NCI-H146 treated with DMSO at 0.1 percent for 48 hours (cell line): ENCODE results near the gene HNRNPLL.
"Not testable (repeated sequence)": the region's sequence is repeated elsewhere in the genome, so short reads cannot be mapped to it uniquely, and the experiment has no call there.

ENCODE experiments used
- DNase-seq: peaks from one replicate; lab custom pipeline; 2025; ENCODE audit not compliant: unreplicated experiment; lab: John Stamatoyannopoulos, UW

The HNRNPLL gene

GRCh38 chr2:38557217-38557616 is 45.5 kb downstream of the HNRNPLL start:
- DNase-seq, result no peak

DNA sequence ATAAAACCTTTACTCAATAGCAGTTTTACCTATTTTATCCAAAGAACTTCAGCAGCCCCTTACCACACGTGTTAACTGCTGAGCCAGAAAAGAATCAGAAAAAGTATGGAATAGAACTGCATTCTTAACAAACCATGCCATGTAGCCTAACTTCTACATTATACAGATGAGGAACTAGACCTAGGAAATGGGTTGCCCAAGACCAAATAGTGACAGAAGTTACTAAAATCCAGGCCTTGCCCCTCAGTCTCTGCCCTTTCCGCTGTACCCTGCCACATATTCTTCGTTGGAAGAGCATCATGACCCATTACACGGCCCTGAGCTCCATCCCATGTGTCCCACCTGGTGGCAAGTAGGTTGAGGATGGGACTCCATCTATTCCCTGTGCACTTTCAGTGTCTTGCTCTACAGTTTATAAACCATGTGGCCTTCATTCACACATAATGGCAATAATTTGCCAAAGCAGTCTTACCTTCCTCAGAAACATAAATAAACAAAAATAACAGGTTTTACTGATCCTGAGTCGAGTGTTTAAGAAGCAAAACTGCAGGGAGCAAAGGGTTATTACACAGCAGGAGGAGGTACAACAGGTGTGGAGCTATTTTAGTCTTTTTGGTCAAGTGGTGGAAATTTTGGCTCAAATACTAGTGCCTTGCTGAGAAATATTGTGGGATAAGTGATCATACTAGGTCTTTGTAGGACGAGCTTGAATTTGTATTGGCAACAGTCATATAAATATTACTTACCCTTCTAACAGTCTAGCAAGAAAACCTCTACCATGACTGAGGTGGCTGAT is 46.5 kb downstream of the HNRNPLL start:
- no peak for DNase-seq

DNA sequence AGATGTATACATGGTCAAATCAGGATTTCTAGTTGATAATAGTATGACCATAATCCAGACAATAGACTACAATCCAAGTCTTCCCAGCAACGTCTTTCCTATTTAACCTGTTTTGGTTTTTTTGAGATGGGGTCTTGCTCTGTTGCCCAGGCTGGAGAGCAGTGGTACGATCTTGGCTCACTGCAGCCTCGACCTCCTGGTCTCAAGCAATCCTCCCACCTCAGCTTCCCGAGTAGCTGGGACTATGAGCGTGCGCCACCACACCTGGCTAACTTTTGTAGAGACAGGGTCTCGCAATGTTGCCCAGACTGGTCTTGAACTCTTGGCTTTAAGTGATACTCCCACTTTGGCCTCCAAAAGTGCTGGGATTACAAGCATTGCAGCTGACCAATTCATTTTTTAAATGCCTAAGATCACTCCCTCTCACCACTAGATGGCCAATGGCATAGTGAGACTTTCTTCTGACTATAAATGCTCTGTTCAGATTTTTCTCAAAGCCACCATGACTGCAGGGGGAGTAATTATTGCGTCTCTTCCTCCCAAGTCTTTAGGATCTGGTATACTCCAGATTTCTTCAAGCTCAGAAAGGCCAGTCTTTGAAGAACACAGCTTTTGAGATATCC is 47.6 kb downstream of the HNRNPLL start:
- no peak for DNase-seq

DNA sequence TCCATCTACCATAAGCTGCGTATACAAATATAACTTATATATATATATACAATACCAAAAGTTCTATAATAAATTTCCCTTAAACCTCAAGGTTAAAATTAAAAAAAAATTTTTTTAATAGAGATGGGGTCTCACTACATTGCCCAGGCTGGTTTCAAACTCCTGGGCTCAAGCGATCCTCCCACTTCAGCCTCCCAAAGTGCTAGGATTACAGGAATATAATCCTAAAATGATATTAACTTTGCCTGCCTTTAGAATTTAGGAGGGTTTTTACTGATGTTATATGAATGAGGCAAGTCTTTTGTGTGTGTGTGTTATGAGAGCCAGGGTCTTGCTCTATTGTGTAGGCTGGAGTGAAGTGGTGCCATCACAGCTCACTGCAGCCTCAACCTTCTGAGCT is 49.2 kb downstream of the HNRNPLL start:
- no peak for DNase-seq

GRCh38 chr2:38552259-38552658 is 50.5 kb downstream of the HNRNPLL start:
- DNase-seq, result no peak

DNA sequence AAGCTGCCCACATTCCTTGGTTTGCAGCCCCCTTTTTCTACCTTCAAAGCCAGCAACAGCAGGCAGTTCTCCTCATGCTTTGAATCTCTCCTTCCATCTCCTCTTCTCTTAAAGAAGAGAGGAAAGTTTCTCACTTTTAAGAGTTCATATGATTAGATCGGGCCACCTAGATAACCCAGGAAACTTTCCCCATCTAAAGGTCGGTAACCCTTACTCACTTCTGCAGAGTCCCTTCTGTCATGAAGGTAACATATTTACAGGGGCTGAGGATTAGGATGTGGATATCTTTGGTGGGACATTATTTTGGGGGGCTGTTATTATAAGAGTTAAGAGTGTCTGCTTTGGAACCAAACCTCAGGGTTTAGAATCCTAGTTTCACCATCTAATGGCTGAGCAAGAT is 51.0 kb downstream of the HNRNPLL start:
- no peak for DNase-seq

DNA sequence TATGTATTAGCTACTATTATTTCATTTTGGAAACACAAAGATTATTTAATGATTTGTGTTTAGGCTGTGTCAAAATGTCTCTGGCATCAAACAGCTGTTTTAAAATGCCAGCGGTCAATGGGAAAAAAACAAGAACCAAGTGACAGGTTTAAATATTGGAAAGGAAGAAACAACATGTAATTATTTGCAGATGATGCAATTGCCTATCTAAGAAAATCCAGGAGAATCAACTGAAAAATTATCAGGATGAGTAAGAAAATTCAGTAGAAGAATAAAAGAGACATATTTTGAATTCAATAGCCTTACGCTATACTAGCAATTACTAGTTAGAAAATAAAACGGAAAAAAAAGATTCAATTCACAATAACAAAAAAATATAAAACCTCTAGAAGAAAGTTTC is 51.6 kb downstream of the HNRNPLL start:
- DNase-seq, result no peak

DNA sequence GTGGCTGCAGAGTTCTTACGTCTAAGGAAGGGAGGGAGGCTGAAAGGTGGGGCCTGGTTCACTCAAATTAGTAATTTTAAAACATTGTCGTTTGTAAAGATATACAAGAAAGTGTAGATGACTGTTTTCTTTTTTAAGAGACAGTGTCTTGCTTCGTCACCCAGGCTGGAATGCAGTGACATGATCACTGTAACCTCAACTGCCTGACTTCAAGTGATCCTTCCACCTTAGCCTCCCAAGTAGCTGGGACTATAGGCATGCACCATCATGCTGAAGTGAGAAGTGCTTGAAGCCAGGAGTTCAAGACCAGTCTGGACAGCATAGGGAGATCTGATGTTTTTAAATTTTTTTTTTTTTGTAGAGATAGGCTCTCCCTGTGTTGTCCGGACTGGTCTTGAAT is 52.9 kb downstream of the HNRNPLL start:
- no peak for DNase-seq

- no peak for DNase-seq
Observed at GRCh38 chr2:38549071-38549704, 53.5 kb downstream of the HNRNPLL start.

DNA sequence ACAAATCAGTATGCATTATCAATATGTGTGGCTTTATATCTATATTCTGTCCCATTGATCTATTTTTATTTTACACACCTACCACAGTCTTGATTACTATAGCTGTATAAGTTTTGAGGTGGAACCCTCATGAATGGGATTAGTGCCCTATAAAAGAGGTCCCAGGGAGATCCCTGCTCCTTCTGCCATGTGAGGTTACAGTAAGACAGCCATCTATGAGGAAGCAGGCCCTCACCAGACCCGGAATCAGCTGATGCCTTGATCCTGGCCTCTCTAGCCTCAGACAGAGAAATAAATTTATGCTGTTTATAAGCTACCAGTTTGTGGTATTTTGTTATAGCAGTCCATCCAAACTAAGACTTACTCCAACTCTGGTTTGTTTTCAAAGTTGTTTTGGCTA is 54.9 kb downstream of the HNRNPLL start:
- no peak for DNase-seq

DNA sequence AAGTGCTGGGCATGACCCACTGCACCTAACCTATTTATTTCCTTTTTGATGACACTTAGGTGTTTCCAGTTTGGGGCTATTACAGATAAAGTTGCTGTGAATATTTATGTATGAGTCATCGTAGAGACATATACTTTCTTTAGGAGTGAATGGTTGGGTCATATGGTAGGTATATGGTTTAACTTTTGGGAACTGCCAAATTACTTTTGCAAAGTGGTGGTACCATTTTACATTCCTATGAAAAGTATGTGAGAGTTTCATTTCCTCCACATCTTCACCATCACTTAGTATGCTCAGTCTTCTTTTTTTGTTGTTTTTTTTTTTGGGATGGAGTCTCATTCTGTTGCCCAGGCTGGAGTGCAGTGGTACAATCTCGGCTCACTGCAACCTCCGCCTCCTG is 56.1 kb downstream of the HNRNPLL start:
- no peak for DNase-seq

DNA sequence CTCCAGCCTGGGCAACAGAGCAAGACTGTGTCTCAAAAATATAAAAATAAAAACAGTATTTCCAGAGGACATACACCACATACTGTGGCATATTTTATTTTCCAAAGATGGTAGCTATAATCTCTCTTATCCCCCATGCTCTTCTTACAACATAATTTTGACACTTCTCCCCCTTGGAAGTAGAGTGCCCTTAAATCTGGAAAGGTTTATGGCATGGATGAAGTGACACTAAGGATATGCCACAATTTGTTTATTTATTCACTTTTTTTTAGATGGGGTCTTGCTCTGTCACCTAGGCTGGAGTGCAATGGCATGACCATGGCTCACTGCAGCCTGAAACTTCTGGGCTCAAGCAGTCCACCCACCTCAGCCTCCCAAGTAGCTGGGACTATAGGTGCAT is 56.7 kb downstream of the HNRNPLL start:
- no peak for DNase-seq

GRCh38 chr2:38542248-38542631 is 60.5 kb downstream of the HNRNPLL start:
- not testable (repeated sequence) for DNase-seq

DNA sequence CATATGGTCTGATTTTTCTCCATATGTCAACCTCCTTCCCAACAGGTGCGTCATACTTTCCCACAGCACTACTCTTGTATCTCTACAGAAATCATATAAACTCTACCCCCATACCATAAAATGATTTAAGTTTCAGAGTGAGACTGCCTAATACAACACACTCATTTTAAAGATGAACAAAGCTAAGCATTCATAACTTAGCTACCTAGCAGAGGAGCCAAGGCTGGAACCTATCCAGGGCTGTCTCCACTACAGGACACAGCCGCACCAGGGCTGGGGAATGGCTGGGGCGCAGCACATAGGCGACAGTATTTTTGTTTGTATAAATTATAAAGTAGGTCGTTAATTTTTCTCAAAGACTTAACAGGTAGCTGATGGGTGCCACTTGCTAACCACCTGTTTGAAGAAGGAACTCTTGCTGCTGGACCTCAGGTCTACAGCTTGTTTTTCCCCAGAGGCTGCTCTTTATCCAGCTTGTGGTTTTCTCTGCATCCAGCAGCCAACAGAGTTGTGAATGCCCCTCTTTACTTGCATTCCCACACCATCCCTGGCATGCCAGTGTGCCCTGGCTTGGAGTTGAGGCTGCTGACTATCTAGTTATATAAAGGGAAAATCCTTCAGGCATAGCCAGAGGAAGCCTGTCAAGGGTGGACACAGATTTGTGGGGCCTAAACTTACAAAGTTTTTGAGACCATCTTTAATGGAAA is 62.0 kb downstream of the HNRNPLL start:
- no peak for DNase-seq

- DNase-seq, result no peak
Observed at GRCh38 chr2:38539086-38539485, 63.6 kb downstream of the HNRNPLL start.

DNA sequence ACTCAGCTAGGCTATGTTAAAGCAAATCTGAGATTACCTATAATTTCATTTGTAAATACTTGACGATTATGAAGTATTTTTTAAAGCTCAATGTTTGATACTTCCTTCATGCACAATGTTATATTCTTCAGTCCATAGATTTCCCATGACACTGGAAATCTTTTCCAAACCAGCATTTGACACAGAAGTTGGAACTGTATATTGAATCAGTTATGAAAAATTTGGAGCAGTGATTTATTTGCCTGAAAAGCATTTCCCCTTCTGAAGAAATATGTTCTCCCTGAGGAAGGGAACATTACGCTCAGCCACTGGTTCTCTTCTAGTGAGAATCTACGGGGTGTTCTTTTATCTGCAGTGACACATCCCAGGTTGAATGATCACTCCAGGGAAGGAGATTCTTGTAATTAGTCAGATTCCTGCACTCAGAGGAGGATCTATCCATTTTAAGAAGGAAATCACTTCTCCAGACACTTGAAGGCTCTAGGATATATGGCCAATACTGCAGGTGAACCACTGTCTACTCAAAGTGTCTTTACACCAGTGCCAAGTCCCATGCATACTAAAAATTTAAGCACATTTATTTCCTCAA is 64.7 kb downstream of the HNRNPLL start:
- no peak for DNase-seq

- DNase-seq, result not testable (repeated sequence)
Observed at GRCh38 chr2:38537296-38537695, 65.4 kb downstream of the HNRNPLL start.

DNA sequence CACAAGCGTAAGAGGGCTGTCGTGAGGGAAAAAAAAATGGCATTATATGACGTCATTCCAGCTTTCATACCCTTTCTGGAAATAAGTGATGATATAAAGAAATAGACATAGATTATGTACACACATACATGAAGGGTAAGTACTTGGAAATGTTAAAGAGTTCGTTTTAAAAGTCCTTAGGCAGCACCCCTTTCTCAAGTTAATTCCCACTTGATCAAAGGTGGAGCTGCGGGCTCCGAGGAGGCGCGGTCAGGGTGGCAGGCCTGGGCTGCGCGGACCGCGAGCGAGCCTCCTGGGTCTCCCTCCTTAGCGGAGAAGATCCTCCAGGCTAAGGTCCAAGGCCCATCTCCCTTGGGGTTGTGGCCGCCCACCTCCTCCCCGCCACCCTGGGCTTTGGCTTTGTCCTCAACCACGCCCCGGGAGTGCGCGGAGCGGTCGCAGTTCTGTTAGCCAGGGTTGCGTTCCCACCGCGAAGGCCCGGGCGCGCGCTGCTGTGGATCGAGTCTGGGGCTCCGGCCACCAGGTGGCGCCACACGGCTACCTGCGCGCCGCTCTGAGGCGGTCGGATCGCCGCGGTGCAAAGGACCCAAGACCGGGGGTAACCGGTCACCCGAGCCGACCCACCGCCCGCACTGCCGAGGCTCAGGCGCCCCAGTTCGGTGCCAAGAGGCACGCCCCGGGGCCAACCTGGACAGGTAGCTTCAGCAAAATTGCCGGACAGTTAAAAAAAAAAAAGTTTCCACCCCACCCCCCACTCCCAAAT is 66.8 kb downstream of the HNRNPLL start:
- DNase-seq, result peak; percentile 27

- no peak for DNase-seq
Observed at GRCh38 chr2:38535404-38535743, 67.4 kb downstream of the HNRNPLL start.

- DNase-seq, result no peak
Observed at GRCh38 chr2:38534746-38535403, 67.9 kb downstream of the HNRNPLL start.
